Mesenchymal stem cell (in vitro differentiated cells and primary cell): ENCODE results near the gene SNU13. TPM values are rescaled to one million over a fixed set of nuclear protein-coding genes. Genes with fewer than 3 reads are reported as not detected.
A peak's percentile ranks its signal among the peaks of the same experiment; 100 is the strongest.
"Not testable (repeated sequence)": the region's sequence is repeated elsewhere in the genome, so short reads cannot be mapped to it uniquely, and the experiment has no call there.

ENCODE experiments used
- DNase-seq: peaks from one replicate; pipeline ENCODE4 v3.0.0-alpha.2; 2013
- H2AFZ ChIP-seq: one replicate; pipeline ENCODE4 v1.6.1; 2013; ENCODE audit warnings: low read depth, mild to moderate bottlenecking, control low read depth, inconsistent platforms, low read length, moderate library complexity
- H2AK5ac ChIP-seq: 2 replicates; pipeline ENCODE4 v1.6.1; 2013; ENCODE audit warnings: low read length, moderate library complexity, mild to moderate bottlenecking, inconsistent platforms; ENCODE audit not compliant: severe bottlenecking
- H2BK120ac ChIP-seq: one replicate; pipeline ENCODE4 v1.6.1; 2013; ENCODE audit warnings: low read depth, mild to moderate bottlenecking, inconsistent platforms, low read length, moderate library complexity
- H2BK12ac ChIP-seq, 2 experiments: one replicate each; pipeline ENCODE4 v1.6.1; 2013; ENCODE audit warnings: inconsistent platforms in 2 of 2, low read length in 2 of 2, mild to moderate bottlenecking in 2 of 2, moderate library complexity in 2 of 2, control low read depth in 1 of 2
- H2BK15ac ChIP-seq: one replicate; pipeline ENCODE4 v1.6.1; 2013; ENCODE audit warnings: mild to moderate bottlenecking, low read depth, inconsistent platforms; ENCODE audit not compliant: poor library complexity, severe bottlenecking
- H2BK5ac ChIP-seq: 2 replicates; pipeline ENCODE4 v1.6.1; 2013; ENCODE audit warnings: low read depth, mild to moderate bottlenecking, low read length, control low read depth, inconsistent platforms; ENCODE audit not compliant: poor library complexity, severe bottlenecking
- H3K14ac ChIP-seq, 2 experiments: one replicate each; pipeline ENCODE4 v1.6.1; 2013; ENCODE audit warnings: inconsistent platforms in 2 of 2, low read length in 2 of 2, control low read depth in 1 of 2, mild to moderate bottlenecking in 1 of 2, moderate library complexity in 1 of 2
- H3K18ac ChIP-seq, 2 experiments: one replicate each; pipeline ENCODE4 v1.6.1; 2013; ENCODE audit warnings: inconsistent platforms in 2 of 2, low read length in 2 of 2, control low read depth in 1 of 2, low read depth in 1 of 2, mild to moderate bottlenecking in 1 of 2
- H3K23ac ChIP-seq, 2 experiments: one replicate each; pipeline ENCODE4 v1.6.1; 2013; ENCODE audit warnings: inconsistent platforms in 2 of 2, low read length in 2 of 2, mild to moderate bottlenecking in 2 of 2, moderate library complexity in 2 of 2, control low read depth in 1 of 2
- H3K27ac ChIP-seq: 2 replicates; pipeline ENCODE4 v1.5.1; 2013; ENCODE audit warnings: mild to moderate bottlenecking, moderate library complexity, low read length, control low read depth, inconsistent platforms; ENCODE audit not compliant: poor library complexity, severe bottlenecking
- H3K27me3 ChIP-seq, 2 experiments: 2 replicates each; pipeline versions ENCODE4 v1.6.1 to v1.7.0; 2013; ENCODE audit warnings: low read length in 2 of 2, mild to moderate bottlenecking in 2 of 2, moderate library complexity in 2 of 2, control low read depth in 1 of 2, inconsistent platforms in 1 of 2; ENCODE audit not compliant: control insufficient read depth in 1 of 2, insufficient read depth in 1 of 2
- H3K36me3 ChIP-seq, 2 experiments: 2 replicates each; pipeline versions ENCODE4 v1.6.1 to v1.7.0; 2013; ENCODE audit warnings: low read length in 2 of 2, control low read depth in 1 of 2, inconsistent platforms in 1 of 2, low read depth in 1 of 2, mild to moderate bottlenecking in 1 of 2; ENCODE audit not compliant: insufficient read depth in 2 of 2, control insufficient read depth in 1 of 2
- H3K4ac ChIP-seq, 2 experiments: one replicate each; pipeline ENCODE4 v1.6.1; 2013; ENCODE audit warnings: inconsistent platforms in 2 of 2, low read length in 2 of 2, mild to moderate bottlenecking in 2 of 2, moderate library complexity in 2 of 2, control low read depth in 1 of 2, low read depth in 1 of 2
- H3K4me1 ChIP-seq: 2 replicates; pipeline ENCODE4 v1.6.1; 2013; ENCODE audit warnings: low read depth, low read length, control low read depth; ENCODE audit not compliant: control insufficient read depth, insufficient read depth
- H3K4me2 ChIP-seq: 2 replicates; pipeline ENCODE4 v1.6.1; 2013; ENCODE audit warnings: low read length, mild to moderate bottlenecking, inconsistent platforms; ENCODE audit not compliant: poor library complexity, severe bottlenecking
- H3K4me3 ChIP-seq, 2 experiments: 2 replicates each; pipeline versions ENCODE4 v1.5.1 to v1.7.0; 2013; ENCODE audit warnings: low read length in 2 of 2, mild to moderate bottlenecking in 2 of 2, control low read depth in 1 of 2, low read depth in 1 of 2; ENCODE audit not compliant: insufficient read depth in 1 of 2
- H3K79me1 ChIP-seq: replicated peaks from 2 replicates; pipeline ENCODE4 v1.6.1; 2013; ENCODE audit warnings: mild to moderate bottlenecking, control low read depth, low read length, inconsistent platforms; ENCODE audit not compliant: poor library complexity, severe bottlenecking
- H3K9ac ChIP-seq: 2 replicates; pipeline ENCODE4 v1.7.0; 2013; ENCODE audit warnings: mild to moderate bottlenecking, low read length, moderate library complexity
- H3K9me3 ChIP-seq: 2 replicates; pipeline ENCODE4 v1.7.0; 2013; ENCODE audit warnings: mild to moderate bottlenecking, low read length; ENCODE audit not compliant: control insufficient read depth
- H4K8ac ChIP-seq: one replicate; pipeline ENCODE4 v1.6.1; 2013; ENCODE audit warnings: inconsistent platforms, mild to moderate bottlenecking, low read length, moderate library complexity
- H4K91ac ChIP-seq: one replicate; pipeline ENCODE4 v1.6.1; 2013; ENCODE audit warnings: mild to moderate bottlenecking, low read length, inconsistent platforms
- WGBS: methylation state at CpG from one replicate; pipeline ENCODE4 v1.1.7; 2013; ENCODE audit warnings: mixed read lengths; 5-methylcytosine and 5-hydroxymethylcytosine counted together
- polyA plus RNA-seq, 2 experiments: library from polyadenylated mRNA; stranded (reverse); fragments of 200-250 nt; gene quantifications; one replicate each; pipeline ENCODE4 v1.2.3, GENCODE V29; 2013

Gene SNU13
- polyA plus RNA-seq (2013, experiment 1 of 2) = 122 TPM
- polyA plus RNA-seq (2013, experiment 2 of 2) = 130 TPM

DNA sequence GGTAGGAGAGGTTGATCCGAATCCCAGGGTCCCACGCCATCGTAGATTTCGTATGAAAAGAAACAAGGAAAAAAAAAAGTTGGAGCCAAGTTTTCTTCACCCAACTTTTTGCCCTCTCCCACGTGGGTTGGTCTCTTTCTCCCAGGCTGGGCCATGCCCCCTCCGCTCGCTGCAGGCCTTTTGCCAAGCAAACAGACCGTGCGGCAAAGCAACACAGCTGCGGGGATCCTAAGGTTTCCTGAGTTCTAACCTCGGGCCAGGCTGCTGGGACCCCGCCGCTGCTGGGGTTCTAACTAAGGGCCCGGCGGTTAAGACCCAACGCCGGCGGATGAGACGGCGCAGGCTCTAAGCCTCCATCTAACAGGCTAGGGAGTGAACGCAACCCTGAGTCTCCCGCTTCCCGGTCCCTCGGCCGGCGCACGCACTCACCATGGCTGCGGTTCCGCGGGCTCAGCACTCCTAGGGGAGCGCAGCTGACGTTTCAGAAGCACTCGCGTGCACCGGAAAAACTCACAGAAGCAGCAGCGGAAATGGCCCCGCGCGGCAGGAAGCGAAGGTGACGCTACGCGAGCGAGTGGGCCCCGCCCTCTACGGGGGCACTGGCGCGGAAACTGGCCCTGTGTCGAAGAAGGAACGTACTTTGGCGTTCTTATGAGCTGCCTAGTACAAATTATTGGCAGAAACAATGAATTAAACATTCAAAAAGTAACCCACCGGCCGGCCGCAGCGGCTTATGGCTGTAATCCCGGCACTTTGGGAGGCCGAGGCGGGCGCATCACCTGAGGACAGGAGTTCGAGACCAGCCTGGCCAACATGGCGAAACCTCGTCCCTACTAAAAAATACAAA is at the start of gene SNU13:
TSS of gene SNU13 (minus strand) at position 503 of the 847 bp plus-strand sequence. CDS start at position 432, 71 bp downstream.
- Histone ChIP-seq H3K23ac (peak within 1 kb of the TSS in 1 of 2 experiments; percentile 83), H2BK12ac (peak within 1 kb of the TSS; percentile 25 to 86), H4K8ac (peak within 1 kb of the TSS; percentile 93), H3K79me1 (peaks cover 4% of the 10 kb centered on the region), H3K4me2 (peak within 1 kb of the TSS; percentile 98), H2AK5ac (no peak within 1 kb of the TSS), H3K27me3 (no peaks in the 10 kb centered on the region), H2BK120ac (peak within 1 kb of the TSS; percentile 88), H3K14ac (peak within 1 kb of the TSS in 1 of 2 experiments; percentile 76), H3K18ac (peak within 1 kb of the TSS; percentile 93 to 94), H3K4ac (peak within 1 kb of the TSS; percentile 71 to 96), H4K91ac (peak within 1 kb of the TSS; percentile 45), H3K4me3 (peak within 1 kb of the TSS; percentile 82 to 88), H3K9ac (peak within 1 kb of the TSS; percentile 97), H3K4me1 (peaks cover 10% of the 10 kb centered on the region), H3K9me3 (no peaks in the 10 kb centered on the region), H2BK5ac (peak within 1 kb of the TSS; percentile 62), H3K36me3 (peaks cover 8 to 14% of the 10 kb centered on the region in 2 experiments), H2BK15ac (peak within 1 kb of the TSS; percentile 57), H3K27ac (peak within 1 kb of the TSS; percentile 93), H2AFZ (peak within 1 kb of the TSS; percentile 94)
- WGBS = under 1% methylated on average over 56 of the region's 62 CpGs
- peak; percentile 97 for DNase-seq

- not testable (repeated sequence) for H3K4me1 ChIP-seq, H3K4ac ChIP-seq, H3K36me3 ChIP-seq, H2AFZ ChIP-seq, DNase-seq, H3K79me1 ChIP-seq, H3K14ac ChIP-seq, H3K4me3 ChIP-seq, H2BK5ac ChIP-seq, H2AK5ac ChIP-seq, H3K9ac ChIP-seq, H3K18ac ChIP-seq, H4K8ac ChIP-seq, H3K9me3 ChIP-seq, H2BK15ac ChIP-seq, H3K23ac ChIP-seq, H2BK12ac ChIP-seq, H2BK120ac ChIP-seq, H4K91ac ChIP-seq, H3K4me2 ChIP-seq, H3K27ac ChIP-seq
- peaks cover 0 to 11% of the 10 kb centered on the region in 2 experiments for H3K27me3 ChIP-seq
- WGBS = 96% methylated on average over 4 of the region's 4 CpGs
Observed at GRCh38 chr22:41733241-41733640, 44.6 kb upstream of the SNU13 start.

- Histone ChIP-seq H2BK12ac (no peak overlapping the region), H3K4me3 (no peak overlapping the region), H3K14ac (no peak overlapping the region), H3K79me1 (no peaks in the 10 kb centered on the region), H3K4ac (no peak overlapping the region), H3K9me3 (no peaks in the 10 kb centered on the region), H3K27ac (no peak overlapping the region), H2BK15ac (no peak overlapping the region), H3K4me1 (no peaks in the 10 kb centered on the region), H4K91ac (no peak overlapping the region), H3K18ac (no peak overlapping the region), H4K8ac (no peak overlapping the region), H3K4me2 (no peak overlapping the region), H2BK120ac (no peak overlapping the region), H2BK5ac (no peak overlapping the region), H3K9ac (no peak overlapping the region), H3K36me3 (no peaks in the 10 kb centered on the region), H3K27me3 (peaks cover 0 to 11% of the 10 kb centered on the region in 2 experiments), H3K23ac (no peak overlapping the region), H2AK5ac (no peak overlapping the region), H2AFZ (no peak overlapping the region)
- no peak for DNase-seq
- WGBS = 85% methylated on average over 6 of the region's 7 CpGs
Observed at GRCh38 chr22:41732096-41732772, 43.6 kb upstream of the SNU13 start.

DNA sequence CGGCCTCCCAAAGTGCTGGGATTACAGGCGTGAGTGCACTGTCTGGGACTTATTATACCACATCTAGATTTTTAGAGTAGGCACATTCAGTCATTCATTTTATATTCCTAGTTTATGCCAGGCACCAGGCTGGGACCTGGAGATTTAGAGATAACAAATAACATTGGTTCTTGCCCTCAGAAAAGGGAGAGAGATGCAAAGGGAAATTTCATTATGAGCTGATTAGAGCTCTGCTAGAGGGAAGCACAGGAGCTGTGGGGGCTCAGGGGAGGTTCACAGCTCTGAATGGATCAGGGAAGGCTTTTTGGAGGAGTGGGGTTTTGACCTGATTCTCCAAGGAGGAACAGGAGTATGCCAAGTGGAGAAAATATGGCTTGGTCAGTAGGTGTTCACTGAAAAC is 42.9 kb upstream of the SNU13 start:
- Histone ChIP-seq H2BK120ac (no peak overlapping the region), H3K18ac (no peak overlapping the region), H3K79me1 (no peaks in the 10 kb centered on the region), H2AFZ (no peak overlapping the region), H3K4me3 (no peak overlapping the region), H4K8ac (no peak overlapping the region), H3K14ac (no peak overlapping the region), H2AK5ac (no peak overlapping the region), H3K4ac (no peak overlapping the region), H3K23ac (no peak overlapping the region), H2BK15ac (no peak overlapping the region), H3K27me3 (peaks cover 0 to 11% of the 10 kb centered on the region in 2 experiments), H3K4me1 (no peaks in the 10 kb centered on the region), H3K9ac (no peak overlapping the region), H4K91ac (no peak overlapping the region), H3K4me2 (no peak overlapping the region), H3K9me3 (no peaks in the 10 kb centered on the region), H2BK5ac (no peak overlapping the region), H2BK12ac (no peak overlapping the region), H3K36me3 (no peaks in the 10 kb centered on the region), H3K27ac (no peak overlapping the region)
- no CpG with 5 or more reads among the region's 2 CpGs for WGBS
- DNase-seq = no peak
